Cardiac fibroblast (primary cell): Measurements from ENCODE around the gene C12orf54.
A peak's percentile ranks its signal among the peaks of the same experiment; 100 is the strongest.
"Not testable (repeated sequence)": the region's sequence is repeated elsewhere in the genome, so short reads cannot be mapped to it uniquely, and the experiment has no call there.

ENCODE experiments used
- DNase-seq, 2 donors: peaks; one replicate each; pipeline versions ENCODE4 v3.0.0 to v3.0.0-alpha.2; 2010; ENCODE audit warnings: low read depth in 2 of 2
- H3K4me3 ChIP-seq, 2 donors: replicated peaks in 1 of 2; 1 replicate in 1 of 2; 2 replicates in 1 of 2; pipeline ENCODE4 v1.5.1; 2011; ENCODE audit warnings: low read depth in 2 of 2, low read length in 2 of 2, mild to moderate bottlenecking in 2 of 2, moderate library complexity in 1 of 2
- CTCF ChIP-seq: IDR thresholded peaks from one replicate; pipeline ENCODE4 v1.5.1; 2011; ENCODE audit warnings: low read depth, mild to moderate bottlenecking, low read length, inconsistent platforms

The C12orf54 gene

DNA sequence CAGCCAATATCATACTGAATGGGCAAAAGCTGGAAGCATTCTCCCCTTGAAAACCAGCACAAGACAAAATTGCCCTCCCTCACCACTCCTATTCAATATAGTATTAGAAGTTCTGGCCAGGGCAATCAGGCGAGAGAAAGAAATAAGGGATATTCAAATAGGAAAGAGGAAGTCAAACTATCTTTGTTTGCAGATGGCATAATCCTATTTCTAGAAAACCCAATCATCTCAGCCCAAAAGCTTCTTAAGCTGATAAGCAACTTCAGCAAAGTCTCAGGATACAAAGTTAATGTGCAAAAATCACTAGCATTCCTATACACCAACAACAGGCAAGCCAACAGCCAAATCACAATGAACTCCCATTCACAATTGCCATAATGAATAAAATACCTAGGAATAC is 30.9 kb upstream of the C12orf54 start:
- DNase-seq = no peak
- no peak for TF ChIP-seq CTCF
- no peak overlapping the region for H3K4me3 ChIP-seq

DNA sequence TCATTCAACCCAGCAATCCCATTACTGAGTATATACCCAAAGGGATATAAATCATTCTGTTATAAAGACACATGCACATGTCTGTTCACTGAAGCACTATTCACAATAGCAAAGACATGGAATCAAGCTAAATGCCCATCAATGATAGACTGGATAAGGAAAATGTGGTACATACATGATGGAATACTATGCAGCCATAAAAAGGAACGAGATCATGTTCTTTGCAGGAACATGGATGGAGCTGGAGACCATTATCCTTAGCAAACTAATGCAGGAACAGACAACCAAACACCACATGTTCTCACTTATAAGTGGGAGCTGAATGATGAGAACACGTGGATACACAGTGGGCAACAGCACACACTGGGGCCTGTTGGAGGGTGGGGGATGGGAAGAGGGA is 29.3 kb upstream of the C12orf54 start:
- not testable (repeated sequence) for DNase-seq, H3K4me3 ChIP-seq

DNA sequence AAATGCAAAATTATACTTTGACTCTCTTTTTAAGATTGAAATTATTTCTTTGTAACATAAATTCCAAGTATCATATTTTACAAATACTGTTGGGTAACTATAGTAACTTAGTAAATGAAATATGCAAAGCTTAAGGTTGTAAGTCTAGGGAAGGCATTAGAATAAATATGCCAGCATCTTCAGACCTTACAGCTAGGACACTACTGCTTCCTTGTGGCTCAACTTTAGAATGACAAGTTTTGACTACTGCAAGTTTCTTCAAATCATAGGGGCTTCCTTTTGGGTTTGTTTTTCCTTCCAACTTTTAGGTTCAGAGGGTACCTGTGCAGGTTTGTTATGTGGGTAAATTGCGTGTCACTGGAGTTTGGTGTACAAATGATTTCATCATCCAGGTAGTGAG is 27.6 kb upstream of the C12orf54 start:
- DNase-seq = peak; percentile 50 to 65
- peak; percentile 36 for TF ChIP-seq CTCF
- no peak overlapping the region for H3K4me3 ChIP-seq

GRCh38 chr12:48455116-48455515 is 27.2 kb upstream of the C12orf54 start:
- no peak for DNase-seq
- TF ChIP-seq CTCF = no peak
- H3K4me3 ChIP-seq = no peak overlapping the region

- no peak for DNase-seq
- no peak for TF ChIP-seq CTCF
- H3K4me3 ChIP-seq = no peak overlapping the region
Observed at GRCh38 chr12:48459259-48459658, 23.0 kb upstream of the C12orf54 start.

DNA sequence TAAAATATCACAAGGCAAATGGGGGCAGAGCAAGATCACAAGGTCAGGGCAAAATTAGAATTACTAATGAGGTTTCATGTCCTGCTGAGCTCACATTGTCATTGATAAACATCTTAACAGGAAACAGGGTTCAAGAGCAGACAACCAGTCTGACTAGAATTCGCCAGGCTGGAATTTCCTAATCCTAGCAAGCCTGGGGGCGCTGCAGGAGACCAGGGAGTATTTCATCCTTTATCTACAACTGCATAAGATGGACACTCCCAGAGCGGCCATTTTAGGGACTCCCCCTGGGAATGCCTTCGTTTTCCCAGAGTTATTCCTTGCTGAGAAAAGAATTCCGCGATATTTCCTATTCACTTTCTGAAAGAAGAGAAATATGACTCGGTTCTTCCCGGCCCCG is 13.3 kb upstream of the C12orf54 start:
- not testable (repeated sequence) for DNase-seq, H3K4me3 ChIP-seq

GRCh38 chr12:48472259-48472658 is 10.0 kb upstream of the C12orf54 start, which contains the start of gene ANP32D:
TSS of gene ANP32D (plus strand) at chr12:48472559. CDS start at chr12:48472665, 106 bp downstream.
- no peak within 1 kb of the TSS for H3K4me3 ChIP-seq
- no peak for TF ChIP-seq CTCF
- DNase-seq = no peak

DNA sequence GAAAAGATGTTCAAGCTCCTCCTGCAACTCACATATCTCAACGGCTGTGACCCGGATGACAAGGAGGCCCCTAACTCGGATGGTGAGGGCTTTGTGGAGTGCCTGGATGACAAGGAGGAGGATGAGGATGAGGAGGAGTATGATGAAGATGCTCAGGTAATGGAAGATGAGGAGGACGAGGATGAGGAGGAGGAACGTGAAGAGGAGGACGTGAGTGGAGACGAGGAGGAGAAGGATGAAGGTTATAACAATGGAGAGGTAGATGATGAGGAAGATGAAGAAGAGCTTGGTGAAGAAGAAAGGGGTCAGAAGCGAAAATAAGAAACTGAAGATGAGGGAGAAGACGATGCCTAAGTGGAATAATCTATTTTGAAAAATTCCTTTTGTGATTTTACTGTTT is 9.2 kb upstream of the C12orf54 start:
- TF ChIP-seq CTCF = no peak
- no peak overlapping the region for H3K4me3 ChIP-seq
- no peak for DNase-seq

DNA sequence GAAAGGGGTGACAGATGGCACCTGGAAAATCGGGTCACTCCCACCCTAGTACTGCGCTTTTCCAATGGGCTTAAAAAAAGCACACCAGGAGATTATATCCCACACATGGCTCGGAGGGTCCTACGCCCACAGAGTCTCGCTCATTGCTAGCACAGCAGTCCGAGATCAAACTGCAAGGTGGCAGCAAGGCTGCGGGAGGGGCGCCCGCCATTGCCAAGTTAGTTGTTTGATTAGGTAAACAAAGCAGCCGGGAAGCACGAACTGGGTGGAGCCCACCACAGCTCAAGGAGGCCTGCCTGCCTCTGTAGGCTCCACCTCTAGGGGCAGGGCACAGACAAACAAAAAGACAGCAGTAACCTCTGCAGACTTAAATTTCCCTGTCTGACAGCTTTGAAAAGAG is 7.8 kb upstream of the C12orf54 start:
- not testable (repeated sequence) for DNase-seq, H3K4me3 ChIP-seq
